ENCODE results near the gene MYOM1.
"Not testable (repeated sequence)": the region's sequence is repeated elsewhere in the genome, so short reads cannot be mapped to it uniquely, and the experiment has no call there.

Gene MYOM1

DNA sequence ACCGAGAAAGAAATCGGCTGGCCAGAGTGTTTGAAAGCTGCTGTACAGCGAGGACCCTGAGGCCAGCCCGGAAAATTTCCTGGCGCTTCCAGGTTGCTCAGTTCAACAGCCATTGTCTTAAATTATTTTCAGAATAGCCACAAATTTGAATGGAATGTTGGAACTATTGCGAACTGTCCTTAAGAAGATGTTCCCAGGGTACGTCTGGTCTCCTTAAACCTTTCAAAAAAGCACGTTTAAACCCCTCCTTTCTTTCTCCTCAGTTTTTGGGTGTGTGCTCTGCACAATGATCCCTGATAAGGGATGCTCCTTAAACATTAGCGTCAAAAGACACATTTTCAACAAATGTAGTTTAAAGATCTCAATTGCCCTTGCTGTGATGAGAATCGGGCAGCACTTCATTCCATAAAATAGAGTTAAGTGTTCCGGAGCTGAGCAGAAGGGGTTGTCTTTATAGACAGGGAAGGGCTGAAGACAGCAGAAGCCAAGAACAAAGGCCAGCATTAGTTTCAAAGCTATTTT is 192.3 kb downstream of the MYOM1 start:
- in situ Hi-C loops (cut with MboI; ENCODE audit: low pct_unique_long_range_greater_than_20kb, low sequenced_read_pairs), result no loop called here
- no peak for DNase-seq

DNA sequence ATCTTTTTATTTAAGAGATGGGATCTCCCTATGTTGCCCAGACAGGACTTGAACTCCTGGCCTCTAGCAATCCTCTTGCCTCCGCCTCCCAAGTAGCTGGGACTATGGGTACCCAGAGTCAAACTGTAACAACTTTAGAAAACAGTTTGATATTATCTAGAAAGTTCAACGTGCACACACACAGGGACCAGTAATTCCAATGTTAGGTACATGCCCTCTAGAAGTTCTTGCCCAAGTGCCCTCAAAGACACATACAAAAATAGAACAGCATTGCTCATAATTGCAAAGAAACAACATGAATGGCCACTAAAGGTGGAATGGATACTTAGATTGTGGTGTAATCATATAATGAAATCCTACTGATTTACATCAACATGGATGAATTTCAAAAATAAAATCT is 194.2 kb downstream of the MYOM1 start:
- in situ Hi-C loops (cut with MboI; ENCODE audit: low pct_unique_long_range_greater_than_20kb, low sequenced_read_pairs), result no loop called here
- DNase-seq, result no peak

DNA sequence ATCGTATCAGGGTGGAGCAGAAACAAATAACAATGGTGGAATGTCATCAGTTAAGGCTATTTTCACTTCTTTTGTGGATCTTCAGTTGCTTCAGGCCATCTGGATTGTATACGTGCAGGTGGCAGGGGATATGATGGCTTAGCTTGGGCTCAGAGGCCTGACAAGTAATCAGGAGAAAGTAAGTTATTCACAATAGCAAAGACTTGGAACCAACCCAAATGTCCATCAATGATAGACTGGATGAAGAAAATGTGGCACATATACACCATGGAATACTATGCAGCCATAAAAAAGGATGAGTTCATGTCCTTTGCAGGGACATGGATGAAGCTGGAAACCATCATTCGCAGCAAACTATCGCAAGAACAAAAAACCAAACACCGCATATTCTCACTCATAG is 196.2 kb downstream of the MYOM1 start:
- in situ Hi-C loops (cut with MboI; ENCODE audit: low pct_unique_long_range_greater_than_20kb, low sequenced_read_pairs); DNase-seq: not testable (repeated sequence)
